HG03354 (cell line): ENCODE results near the gene GDF9.
"Not testable (repeated sequence)": the region's sequence is repeated elsewhere in the genome, so short reads cannot be mapped to it uniquely, and the experiment has no call there.

Source experiments
- ATAC-seq: cut with Tn5 transposase; IDR thresholded peaks from one replicate; pipeline ENCODE4 v1.9.1; 2021; ENCODE audit warnings: mild to moderate bottlenecking; ENCODE audit not compliant: unreplicated experiment, poor library complexity, severe bottlenecking

GDF9 gene

GRCh38 chr5:132873930-132874271 lies 7.6 kb upstream of the GDF9 start:
- no peak for ATAC-seq

GRCh38 chr5:132873119-132873929 lies 7.1 kb upstream of the GDF9 start, which contains the start of gene LEAP2:
LEAP2 (plus strand) TSS chr5:132873668; CDS start chr5:132873695, 27 bp downstream.
- ATAC-seq: no peak

GRCh38 chr5:132872788-132873118 lies 6.5 kb upstream of the GDF9 start:
- no peak for ATAC-seq

GRCh38 chr5:132871459-132872284 lies 5.4 kb upstream of the GDF9 start:
- ATAC-seq: no peak

GRCh38 chr5:132870801-132871200 lies 4.5 kb upstream of the GDF9 start:
- no peak for ATAC-seq

GRCh38 chr5:132868754-132869153 lies 2.5 kb upstream of the GDF9 start:
- no peak for ATAC-seq

- ATAC-seq: peak; percentile 39
These were observed 780 bp upstream of the GDF9 start for GRCh38 chr5:132867046-132867451.

GRCh38 chr5:132865668-132866341 lies 464 bp downstream of the GDF9 start:
- peak; percentile 27 for ATAC-seq

- ATAC-seq: no peak
These were observed 5.5 kb downstream of the GDF9 start for GRCh38 chr5:132860742-132861141.

- no peak for ATAC-seq
These were observed 6.3 kb downstream of the GDF9 start for GRCh38 chr5:132859889-132860437.

- no peak for ATAC-seq
These were observed 10.3 kb downstream of the GDF9 start for GRCh38 chr5:132856011-132856410.

GRCh38 chr5:132854992-132855391 lies 11.3 kb downstream of the GDF9 start:
- ATAC-seq: not testable (repeated sequence)

GRCh38 chr5:132854301-132854700 lies 12.0 kb downstream of the GDF9 start:
- no peak for ATAC-seq

- ATAC-seq: no peak
These were observed 12.5 kb downstream of the GDF9 start for GRCh38 chr5:132853790-132854189.

GRCh38 chr5:132853323-132853722 lies 12.9 kb downstream of the GDF9 start:
- no peak for ATAC-seq

GRCh38 chr5:132850066-132850465 lies 16.2 kb downstream of the GDF9 start:
- ATAC-seq: no peak

- ATAC-seq: no peak
These were observed 16.9 kb downstream of the GDF9 start for GRCh38 chr5:132849347-132849746.

GRCh38 chr5:132848270-132848669 lies 18.0 kb downstream of the GDF9 start:
- ATAC-seq: no peak

GRCh38 chr5:132841305-132841704 lies 25.0 kb downstream of the GDF9 start:
- ATAC-seq: no peak

- no peak for ATAC-seq
These were observed 25.4 kb downstream of the GDF9 start for GRCh38 chr5:132840896-132841295.
